ENCODE measurements around the gene XPO1.
"Not testable (repeated sequence)": the region's sequence is repeated elsewhere in the genome, so short reads cannot be mapped to it uniquely, and the experiment has no call there.

Gene XPO1

DNA sequence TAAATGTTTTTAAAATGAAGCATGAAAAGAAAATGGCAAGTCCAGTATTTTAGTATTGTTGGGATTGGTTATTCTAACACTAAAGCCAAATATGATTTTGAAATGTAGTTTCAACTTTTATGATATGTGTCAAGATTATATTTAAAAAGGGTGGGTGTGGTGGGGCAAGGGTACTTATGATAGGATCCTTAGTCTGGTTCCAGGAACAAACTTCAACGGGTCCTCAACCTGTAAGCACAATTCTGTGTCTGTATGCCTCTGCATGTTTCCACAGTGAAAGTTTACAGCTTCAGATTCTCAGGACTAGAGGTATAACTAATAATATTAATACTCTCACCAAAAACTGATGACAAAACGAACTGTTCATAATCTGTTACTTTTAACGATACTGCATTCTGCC, 73.1 kb downstream of the XPO1 start:
- DNase-seq (ENCODE audit: low spot score) = no peak

GRCh38 chr2:61463769-61464475, 74.2 kb downstream of the XPO1 start:
- DNase-seq (ENCODE audit: low spot score) = no peak

DNA sequence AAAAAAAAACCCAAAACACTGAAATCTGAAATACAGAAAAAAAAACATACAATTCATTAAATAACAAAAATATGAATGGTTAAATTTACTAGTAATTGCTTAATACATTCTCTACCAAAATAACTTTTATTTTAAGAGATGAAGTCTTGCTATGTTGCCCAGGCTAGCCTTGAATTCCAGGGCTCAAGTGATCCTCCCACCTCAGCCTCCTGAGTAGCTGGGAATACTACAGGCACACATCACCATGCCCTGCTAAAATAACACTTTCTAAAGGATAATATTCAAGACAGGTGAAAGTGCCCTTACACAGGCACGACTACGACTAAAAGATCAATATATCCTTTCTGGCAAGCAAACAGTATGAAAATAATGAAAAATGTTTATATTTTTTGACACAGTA, 76.8 kb downstream of the XPO1 start:
- no peak for DNase-seq (ENCODE audit: low spot score)

GRCh38 chr2:61460163-61460562, 78.0 kb downstream of the XPO1 start:
- peak; percentile 68 for DNase-seq (ENCODE audit: low spot score)

- no peak for DNase-seq (ENCODE audit: low spot score)
Measured at GRCh38 chr2:61456746-61457420, 81.3 kb downstream of the XPO1 start.

- DNase-seq (ENCODE audit: low spot score) = no peak
Measured at GRCh38 chr2:61456070-61456745, 81.9 kb downstream of the XPO1 start.

GRCh38 chr2:61454972-61455371, 83.2 kb downstream of the XPO1 start:
- not testable (repeated sequence) for DNase-seq (ENCODE audit: low spot score)

GRCh38 chr2:61454383-61454782, 83.8 kb downstream of the XPO1 start:
- DNase-seq (ENCODE audit: low spot score) = no peak

- DNase-seq (ENCODE audit: low spot score) = no peak
Measured at GRCh38 chr2:61452392-61452791, 85.8 kb downstream of the XPO1 start.

GRCh38 chr2:61451178-61451577, 87.0 kb downstream of the XPO1 start:
- DNase-seq (ENCODE audit: low spot score) = no peak

DNA sequence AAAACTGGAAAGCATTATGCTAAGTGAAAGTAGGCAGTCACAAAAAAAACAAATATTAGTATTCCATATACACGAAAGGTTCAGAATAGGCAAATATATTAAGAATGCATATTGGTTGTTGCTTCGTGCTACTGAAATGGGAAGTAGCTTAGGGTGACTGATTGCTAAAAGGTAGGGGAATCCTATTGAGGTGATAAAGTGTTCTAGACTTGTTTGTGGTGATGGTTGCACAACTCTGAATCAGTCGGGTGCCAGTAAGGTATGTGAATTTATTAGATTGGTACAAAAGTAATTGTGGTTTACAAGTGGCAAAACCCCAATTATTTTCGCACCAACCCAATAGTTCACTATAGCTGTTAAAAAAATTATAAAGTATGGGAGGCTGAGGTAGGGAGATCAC, 88.0 kb downstream of the XPO1 start:
- no peak for DNase-seq (ENCODE audit: low spot score)

- no peak for DNase-seq (ENCODE audit: low spot score)
Measured at GRCh38 chr2:61448229-61448628, 89.9 kb downstream of the XPO1 start.

DNA sequence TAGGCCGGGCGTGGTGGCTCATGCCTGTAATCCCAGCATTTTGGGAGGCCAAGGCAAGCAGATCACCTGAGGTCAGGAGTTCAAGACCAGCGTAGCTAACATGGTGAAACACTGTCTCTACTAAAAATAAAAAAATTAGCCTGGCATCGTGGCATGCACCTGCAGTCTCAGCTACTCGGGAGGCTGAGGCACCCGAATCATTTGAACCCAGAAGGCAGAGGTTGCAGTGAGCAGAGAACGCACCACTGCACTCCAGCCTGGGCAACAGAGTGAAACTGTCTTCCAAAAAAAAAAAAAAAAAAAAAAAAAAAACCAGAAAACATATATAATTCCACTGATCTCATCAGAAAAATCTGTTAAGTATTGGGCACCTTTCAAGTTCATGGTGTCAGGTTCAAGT, 91.2 kb downstream of the XPO1 start:
- DNase-seq (ENCODE audit: low spot score) = not testable (repeated sequence)

- DNase-seq (ENCODE audit: low spot score) = no peak
Measured at GRCh38 chr2:61443342-61444041, 94.7 kb downstream of the XPO1 start.

DNA sequence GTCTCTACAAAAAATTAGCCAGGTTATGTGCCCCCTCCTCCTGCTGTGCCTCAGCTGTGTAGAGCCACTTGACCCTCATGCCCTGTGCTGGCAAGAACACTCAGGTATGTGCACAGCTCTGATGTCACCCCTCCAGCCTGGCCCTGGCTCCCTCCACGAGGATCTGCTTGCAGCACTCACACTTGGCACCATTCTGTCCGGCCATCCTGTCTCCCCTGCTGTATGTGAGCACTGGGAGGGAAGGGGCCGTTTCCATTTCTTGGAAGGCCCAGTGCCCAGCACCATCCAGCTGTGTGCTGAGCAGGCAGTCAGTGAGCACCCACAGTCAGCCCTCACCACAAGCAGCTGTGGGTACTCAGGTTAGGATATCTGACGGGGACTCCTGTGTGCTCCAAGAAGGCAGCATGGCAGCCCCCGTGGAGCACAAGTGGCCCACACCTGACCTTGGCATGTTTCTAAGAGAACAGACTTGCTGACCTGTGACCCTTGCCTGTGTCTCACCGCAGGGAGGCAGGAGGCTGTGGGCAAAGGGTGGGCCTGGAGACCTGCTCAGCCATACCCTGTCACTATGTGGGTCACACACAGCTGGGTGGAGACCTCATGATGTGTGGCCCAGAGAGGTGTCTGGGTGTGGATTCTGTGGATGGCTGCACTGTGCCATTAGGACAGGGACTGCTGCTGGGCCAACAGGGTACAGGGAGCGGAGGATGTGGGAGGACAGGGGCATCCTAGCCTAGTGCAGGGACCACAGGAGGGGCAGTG, 98.7 kb downstream of the XPO1 start:
- DNase-seq (ENCODE audit: low spot score) = no peak

GRCh38 chr2:61438670-61439069, 99.5 kb downstream of the XPO1 start:
- DNase-seq (ENCODE audit: low spot score) = no peak

DNA sequence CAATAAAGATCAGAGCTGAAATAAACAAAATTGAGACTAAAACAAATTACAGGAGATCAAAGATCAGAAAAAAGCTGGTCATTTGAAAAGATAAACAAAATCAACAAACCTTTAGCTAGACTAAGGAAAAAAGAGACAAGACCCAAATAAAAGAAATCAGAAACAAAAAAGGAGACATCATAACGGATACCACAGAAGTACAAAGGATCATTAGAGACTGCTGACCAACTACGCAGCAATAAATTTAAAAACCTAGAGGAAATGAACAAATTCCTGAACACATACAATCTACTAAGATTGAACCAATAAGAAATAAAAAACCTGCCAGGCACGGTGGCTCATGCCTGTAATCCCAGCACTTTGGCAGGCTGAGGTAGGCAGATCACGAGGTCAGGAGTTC, 101.0 kb downstream of the XPO1 start:
- no peak for DNase-seq (ENCODE audit: low spot score)

- no peak for DNase-seq (ENCODE audit: low spot score)
Measured at GRCh38 chr2:61436092-61436491, 102.1 kb downstream of the XPO1 start.

- no peak for DNase-seq (ENCODE audit: low spot score)
Measured at GRCh38 chr2:61435291-61435690, 102.9 kb downstream of the XPO1 start.

DNA sequence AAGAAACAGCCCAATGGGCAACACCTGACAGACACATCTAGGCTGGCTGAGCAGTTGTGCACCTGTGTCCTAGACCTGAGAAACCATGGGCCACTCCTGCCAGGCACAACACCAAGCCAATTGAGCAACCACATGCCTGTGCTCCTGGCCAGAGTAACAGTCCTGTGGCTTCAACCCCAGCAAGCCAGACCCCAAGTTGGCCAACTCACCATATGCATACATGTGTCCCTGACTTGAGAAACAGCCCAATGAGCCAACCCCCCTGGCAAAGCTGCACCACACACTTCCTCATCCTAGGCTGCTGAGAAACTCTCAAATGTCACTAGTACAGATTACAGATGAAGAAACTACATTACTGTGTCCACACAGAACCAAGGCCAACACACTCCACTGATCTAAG, 103.8 kb downstream of the XPO1 start:
- DNase-seq (ENCODE audit: low spot score) = peak; percentile 11

GRCh38 chr2:61433606-61434005, 104.5 kb downstream of the XPO1 start:
- DNase-seq (ENCODE audit: low spot score) = no peak

- no peak for DNase-seq (ENCODE audit: low spot score)
Measured at GRCh38 chr2:61432990-61433389, 105.2 kb downstream of the XPO1 start.
